T follicular helper cell (primary cell): ENCODE measurements around the gene SMYD3.
"Not testable (repeated sequence)": the region's sequence is repeated elsewhere in the genome, so short reads cannot be mapped to it uniquely, and the experiment has no call there.

ENCODE experiments used
- DNase-seq: peaks from one replicate; pipeline ENCODE4 v3.0.0-alpha.2; 2020; ENCODE audit warnings: low read depth

Gene SMYD3

DNA sequence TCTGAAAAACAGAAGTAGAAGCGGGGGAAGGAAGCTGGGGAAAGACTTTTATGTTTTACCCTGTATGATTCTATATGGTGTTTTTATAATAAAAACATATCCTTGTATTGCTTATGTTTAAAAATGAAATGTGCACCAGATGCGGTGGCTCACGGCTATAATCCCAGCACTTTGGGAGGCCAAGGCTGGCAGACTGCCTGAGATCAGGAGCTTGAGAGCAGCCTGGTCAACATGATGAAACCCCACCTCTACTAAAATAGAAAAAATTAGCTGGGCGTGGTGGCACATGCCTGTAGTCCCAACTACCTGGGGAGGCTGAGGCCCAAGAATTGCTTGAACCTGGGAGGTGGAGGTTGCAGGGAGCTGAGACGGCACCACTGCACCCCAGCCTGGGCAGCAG, 155.4 kb downstream of the SMYD3 start:
- DNase-seq = no peak

DNA sequence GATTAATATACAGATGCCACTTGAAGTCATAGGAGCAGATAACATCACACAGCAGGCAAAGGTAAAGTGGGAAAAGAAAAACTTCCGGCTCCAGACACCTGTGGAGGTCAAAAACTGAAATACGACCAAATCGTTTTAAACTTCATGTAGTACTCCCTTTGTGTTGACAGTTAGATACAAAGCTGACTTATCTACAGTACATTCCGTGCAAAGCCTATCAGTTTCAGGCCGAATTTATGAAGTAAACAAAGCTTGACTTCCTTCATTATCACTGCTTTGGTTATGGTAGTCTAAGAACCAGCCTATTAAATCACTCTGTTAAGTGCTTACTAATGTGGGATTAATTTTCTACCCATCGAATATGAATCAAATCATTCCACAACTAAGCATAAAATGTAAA, 156.3 kb downstream of the SMYD3 start:
- no peak for DNase-seq

DNA sequence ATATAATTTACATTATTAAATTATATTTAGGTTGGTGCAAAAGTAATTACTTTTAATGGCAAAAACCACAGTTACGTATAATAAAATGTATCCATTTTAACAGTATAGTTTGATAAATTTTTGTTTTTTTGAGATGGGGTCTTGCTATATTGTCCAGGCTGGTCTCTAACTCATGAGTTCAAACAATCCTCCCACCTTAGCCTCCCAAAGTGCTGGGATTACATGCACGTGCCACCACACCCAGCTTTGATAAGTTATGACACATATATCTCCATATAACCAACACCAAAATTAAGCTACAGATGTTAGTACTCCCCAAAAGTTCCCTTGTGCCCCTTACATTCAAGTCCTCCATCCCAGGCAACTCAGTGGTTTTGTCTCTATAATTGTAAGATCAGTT, 163.1 kb downstream of the SMYD3 start:
- DNase-seq = no peak

DNA sequence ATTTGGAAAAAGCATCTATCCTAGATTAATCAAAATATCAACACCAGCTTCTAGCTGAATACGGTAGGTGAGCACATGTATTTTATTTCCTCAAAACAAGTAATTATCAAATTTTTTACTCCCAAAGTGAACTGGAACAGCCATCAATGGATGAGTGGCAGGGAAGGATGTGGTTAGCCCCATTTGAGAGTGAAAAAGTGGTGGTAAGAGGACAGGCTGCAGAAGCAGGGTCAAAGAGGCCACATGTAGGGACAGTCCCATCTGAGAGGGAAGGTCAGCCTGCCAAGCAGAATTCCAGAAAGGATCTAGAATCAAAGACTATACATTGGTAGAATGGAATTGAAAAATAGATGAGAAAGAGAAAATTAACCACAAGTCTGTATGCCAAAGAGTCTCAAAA, 163.8 kb downstream of the SMYD3 start:
- DNase-seq = no peak

DNA sequence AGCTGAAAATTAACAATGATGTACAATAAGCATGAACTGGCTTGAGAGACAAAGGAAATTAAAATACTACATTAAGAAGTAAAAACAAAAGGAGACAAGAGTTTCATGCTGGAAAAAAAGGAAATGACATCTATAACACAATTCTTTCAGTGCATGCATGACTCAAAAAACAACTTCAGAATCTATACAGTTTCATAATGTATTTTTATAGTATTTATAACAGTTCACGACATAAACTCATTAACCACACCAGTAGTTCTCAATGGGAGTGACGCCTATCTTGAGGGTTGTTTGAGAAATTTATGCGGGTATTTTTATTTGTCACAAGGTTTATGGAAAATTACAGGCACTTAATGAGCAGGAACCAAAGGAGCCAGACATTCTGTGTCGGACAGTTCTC, 168.5 kb downstream of the SMYD3 start:
- no peak for DNase-seq

DNA sequence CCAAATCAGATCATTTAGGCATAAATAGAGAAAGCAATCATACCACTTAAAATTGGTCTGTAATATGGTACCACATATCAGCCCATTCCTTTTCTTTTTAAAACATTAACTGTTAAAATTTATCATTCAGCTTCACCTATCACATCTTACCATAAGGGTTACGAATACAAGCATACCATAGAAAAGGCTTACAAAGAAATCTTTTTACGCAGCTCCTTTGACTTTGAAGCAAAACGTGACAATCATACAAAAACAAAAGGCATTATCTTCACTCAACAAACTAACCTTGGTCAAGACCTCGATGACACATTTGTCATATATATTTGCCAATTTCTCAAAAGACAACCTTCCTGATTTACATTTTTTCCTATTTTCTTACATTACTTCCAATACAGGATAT, 169.0 kb downstream of the SMYD3 start:
- no peak for DNase-seq

DNA sequence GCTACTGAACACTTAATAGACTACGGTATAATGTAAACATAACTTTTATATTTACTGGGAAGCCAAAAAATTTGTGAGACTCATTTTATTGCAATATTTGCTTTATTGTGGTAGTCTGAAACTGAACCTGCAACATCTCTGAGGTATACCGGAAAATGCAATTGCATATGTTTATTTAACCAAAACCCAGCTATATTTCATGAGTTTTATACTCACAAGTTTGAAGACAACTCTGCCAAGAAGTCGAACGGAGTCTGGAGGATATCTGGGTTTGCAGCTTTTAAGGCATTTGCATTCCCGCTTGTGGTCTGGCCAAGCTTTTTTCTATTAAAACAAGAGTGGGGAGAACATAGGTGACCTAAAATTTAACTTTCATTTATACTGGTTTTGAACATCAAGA, 171.9 kb downstream of the SMYD3 start:
- DNase-seq = no peak

DNA sequence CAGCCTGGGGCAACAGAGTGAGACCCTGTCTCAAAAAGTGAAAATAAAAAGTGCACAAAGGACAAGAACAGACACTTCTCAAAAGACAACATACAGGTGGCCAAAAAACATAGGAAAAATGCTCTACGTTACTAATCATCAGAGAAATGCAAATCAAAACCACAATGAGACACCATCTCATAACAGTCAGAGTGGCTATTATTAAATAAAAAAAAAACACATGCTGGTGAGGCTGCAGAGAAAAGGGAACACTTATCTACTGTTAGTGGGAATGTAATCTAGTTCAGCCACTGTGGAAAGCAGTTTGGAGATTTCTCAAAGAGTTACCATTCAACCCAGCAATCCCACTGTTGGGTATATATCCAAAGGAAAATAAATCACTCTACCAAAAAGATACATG, 173.2 kb downstream of the SMYD3 start:
- DNase-seq = no peak

DNA sequence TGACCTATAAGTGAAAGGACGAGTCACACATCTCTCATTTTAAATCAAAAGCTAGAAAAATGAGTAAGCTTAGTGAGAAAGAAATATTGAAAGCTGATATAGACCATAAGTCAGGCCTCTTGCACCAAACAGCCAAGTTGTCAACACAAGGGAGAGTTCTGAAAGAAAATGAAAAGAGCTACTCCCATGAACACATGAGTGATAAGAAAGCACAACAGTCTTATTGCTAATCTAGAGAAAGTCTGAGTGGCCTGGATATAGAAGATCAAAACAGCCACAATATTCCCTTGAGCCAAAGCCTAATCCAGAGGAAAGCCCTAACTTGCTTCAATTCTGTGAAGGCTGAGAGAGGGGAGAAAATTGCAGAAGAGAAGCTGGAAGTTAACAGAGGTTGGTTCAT, 175.0 kb downstream of the SMYD3 start:
- DNase-seq = no peak

DNA sequence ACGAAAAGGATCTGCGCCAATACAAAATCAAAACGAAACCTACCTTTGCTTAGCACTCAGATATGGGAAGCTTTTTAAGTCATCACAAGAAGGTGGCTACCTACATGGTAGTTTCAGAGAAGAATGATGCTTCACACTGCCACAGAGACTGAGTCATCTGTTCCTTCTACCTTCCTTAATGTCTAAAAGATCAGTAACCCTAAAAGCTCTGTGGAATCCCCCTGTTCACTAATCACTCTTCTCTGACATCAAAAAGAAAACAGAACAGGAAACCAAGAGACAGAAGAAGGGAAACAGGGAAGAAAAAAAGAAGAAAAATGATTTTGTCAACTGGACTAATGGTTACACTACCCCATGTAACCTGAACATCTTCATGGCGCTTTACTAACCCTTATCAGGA, 177.2 kb downstream of the SMYD3 start:
- no peak for DNase-seq

DNA sequence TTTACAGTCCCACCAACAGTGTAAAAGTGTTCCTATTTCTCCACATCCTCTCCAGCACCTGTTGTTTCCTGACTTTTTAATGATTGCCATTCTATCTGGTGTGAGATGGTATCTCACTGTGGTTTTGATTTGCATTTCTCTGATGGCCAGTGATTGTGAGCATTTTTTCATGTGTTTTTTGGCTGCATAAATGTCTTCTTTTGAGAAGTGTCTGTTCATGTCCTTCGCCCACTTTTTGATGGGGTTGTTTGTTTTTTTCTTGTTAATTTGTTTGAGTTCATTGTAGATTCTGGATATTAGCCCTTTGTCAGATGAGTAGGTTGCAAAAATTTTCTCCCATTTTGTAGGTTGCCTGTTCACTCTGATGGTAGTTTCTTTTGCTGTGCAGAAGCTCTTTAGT, 177.8 kb downstream of the SMYD3 start:
- not testable (repeated sequence) for DNase-seq

DNA sequence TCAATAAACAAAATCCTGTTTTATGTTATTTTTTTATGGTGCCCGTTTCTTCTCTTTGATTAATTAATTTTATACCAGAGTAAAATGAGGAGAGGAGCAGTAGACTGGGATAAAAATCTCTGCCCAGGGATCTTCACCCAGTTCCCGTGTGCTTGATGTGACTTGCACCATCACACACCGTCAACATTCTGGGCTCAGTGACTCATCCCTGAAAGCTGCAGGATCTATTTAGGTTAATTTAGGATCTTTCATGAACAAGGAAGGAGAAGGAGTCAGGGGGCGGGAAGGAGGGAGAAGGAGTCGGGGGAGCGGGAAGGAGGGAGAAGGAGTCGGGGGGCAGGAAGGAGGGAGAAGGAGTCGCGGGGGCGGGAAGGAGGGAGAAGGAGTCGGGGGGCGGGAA, 182.4 kb downstream of the SMYD3 start:
- DNase-seq = no peak

DNA sequence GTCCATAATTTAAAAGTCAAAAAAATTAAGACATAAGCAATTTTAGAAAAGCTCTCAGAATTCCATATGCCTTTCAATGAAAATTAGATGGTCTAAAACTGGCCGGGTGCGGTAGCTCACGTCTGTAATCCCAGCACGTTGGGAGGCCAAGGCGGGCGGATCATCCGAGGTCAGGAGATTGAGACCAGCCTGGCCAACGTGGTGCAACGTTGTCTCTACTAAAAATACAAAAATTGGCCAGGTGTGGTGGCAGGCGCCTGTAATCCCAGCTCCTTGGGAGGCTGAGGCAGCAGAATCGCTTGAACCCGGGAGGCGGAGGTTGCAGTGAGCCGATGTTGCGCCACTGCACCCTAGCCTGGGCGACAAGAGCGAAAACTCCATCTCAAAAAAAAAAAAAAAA, 183.0 kb downstream of the SMYD3 start:
- not testable (repeated sequence) for DNase-seq

DNA sequence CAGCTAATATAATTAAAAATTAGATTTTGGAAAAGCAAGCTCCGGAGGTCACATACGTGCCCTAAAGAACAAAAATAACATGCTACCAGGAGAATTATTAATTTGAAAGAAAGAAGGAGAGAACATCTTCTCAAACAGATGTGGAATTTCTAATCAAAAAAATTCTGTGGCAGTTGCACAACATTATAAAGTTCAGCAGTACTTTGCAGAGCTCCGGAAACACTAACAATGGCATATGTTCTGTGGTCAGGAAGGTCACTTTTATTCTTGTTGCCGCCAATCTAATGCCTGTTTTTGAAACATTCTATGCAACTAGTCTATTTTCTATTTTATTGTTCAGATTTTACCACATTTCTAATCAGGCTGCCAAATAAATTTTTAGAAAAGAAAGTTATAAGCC, 186.8 kb downstream of the SMYD3 start:
- no peak for DNase-seq

DNA sequence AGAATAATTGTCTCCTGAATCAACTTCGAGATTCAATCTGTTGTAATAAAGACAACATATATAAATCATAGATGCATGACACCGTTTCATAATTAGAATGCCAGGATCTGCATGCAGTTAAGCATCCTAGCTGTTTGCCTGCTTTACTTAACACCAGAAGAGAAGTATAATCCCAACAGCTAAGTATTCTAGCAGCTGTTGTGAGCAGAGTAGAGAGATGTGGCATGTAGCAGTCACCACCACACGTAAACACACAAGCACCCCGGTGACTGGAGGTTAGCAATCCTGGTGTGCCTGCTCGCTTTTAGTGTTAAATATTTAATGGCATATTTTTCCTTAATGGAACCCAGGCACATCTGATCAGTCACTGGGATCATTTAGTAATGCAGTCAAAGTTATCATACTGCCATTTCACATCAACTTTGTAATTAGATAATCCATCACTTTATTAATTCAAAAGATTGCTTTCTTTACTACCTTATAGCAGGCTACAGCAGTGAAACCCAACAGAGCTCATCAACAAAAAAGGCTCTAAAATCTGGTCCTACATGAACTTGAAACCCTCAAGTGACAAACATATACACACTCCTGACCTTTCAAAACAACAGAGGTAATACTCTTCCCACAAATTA, 187.9 kb downstream of the SMYD3 start:
- no peak for DNase-seq

DNA sequence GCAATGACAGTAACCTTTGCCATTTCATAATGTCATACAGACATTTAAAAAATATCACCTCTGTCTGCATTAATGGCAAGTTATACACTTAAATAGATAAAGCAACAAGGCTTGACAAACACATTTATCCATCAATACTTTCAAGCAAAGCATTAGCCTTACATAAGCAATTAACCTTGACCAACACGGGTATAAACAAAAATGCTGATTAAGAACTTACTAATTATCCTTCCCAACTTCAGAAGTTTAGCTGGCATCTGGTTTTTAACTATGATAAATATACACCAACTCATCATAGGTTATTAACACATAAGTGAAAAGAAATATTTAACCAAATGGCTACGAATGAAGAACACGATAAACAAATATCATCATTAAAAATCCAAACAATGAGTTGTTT, 188.5 kb downstream of the SMYD3 start:
- no peak for DNase-seq

DNA sequence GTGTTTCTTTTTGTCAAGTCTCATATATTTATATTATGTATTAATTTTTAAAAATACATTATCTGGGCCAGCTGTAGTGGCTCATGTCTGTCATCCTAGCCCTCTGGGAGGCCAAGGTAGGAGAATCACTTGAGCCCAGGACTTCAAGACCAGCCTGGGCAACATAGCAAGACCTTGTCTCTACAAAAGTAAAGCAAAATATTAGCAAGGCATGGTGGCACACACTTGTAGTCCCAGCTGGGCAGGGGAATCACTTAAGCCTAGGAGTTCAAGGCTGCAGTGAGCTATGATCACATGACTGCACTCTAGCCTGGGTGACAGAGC, 189.1 kb downstream of the SMYD3 start:
- no peak for DNase-seq

DNA sequence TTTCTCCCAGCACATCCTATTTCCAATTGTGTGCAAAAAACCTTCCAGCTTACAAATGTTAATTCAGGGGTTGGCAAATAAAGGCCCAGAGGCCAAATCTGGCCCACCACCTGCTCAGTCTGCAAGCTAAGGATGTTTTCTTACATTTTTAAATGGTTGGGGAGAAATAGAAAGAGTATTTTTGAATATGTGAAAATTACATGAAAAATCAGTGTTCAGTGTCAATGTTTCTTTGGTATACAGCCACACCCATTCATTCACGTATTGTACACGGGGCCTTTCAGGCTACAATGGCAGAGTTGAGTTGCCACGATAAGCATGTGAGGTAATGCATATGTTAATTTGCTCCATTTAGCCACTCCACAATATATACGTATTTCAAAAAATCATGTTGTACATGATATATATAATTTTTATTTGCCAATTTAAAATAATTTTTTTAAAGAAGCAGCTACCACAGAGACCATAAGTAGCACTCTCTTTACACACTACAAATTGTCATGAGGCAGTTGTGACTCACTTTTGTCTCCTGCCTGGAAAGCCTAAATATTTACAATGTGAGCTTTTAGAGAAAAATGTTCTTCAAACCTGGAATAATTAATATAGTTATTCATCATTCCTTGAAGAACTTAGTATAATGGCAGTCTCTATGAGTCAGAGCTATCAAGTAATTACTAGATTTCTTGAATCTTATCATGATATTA, 189.6 kb downstream of the SMYD3 start:
- DNase-seq = no peak

DNA sequence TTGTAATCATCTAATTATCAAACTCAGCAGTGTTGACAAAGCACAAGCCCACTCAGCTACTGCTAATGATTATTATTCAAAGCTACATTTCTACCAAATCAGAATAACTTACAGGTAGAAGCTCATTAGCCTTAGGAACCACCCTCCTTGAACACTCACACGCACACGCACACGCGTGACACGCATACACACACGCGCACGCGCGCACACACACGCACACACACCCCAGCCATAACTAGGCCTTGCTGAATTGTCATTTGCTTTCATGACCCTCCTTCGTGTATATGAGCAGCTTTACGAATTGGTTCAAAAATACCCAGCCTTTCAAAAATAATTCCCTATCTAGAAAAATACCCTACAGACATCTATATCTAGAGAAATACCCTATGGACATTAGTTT, 195.6 kb downstream of the SMYD3 start:
- DNase-seq = no peak

DNA sequence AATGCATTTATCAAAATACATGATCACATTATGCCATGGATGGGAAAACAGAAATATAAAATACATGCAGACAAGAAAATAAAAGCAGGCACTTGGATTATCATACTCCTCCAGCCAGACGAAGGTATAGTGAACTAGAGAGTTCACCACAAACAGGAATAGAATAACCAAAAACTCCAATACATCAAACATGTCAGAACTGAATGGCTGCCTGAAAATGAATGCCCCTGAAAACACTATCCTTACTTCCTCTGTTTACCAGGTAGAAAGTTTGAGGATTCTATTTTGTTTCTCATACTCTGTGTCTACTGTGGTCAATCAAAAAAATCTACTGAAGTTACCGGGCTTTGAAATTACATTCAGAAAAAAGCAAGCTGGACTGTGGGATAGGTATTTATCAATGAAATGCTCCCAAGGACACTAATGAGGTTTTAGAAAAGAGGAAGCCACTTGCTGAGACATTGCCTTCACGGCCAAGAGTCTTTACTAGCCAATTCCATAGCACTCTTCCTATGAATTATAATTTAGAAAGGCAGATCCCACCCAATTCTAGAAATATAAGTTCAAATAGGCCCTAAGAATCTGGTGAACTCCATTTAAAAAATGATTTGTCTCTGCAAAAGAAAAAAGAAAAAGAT, 197.7 kb downstream of the SMYD3 start:
- no peak for DNase-seq

DNA sequence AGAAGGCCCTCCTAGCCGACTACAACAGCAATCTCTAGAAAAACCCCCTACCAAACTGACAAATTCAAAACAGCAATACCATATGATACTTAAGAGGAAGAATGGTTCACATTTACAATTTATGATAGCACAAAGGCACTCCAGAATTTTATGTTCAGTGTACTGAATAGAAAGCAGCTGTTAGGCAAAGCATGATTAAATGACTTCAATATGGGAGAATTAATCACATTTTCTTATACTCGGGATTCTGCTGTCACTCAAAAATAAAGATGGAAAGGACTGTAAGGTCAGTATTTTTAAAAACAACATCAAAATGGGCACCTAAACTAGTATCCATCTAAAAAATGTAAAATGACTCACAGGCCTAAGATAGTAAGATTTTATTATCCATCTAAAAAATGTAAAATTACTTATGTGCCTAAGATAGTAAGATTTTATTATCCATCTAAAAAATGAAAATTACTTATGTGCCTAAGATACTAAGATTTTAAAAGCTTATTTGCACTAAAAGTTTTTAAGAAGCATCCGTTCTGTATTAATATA, 198.5 kb downstream of the SMYD3 start:
- no peak for DNase-seq

DNA sequence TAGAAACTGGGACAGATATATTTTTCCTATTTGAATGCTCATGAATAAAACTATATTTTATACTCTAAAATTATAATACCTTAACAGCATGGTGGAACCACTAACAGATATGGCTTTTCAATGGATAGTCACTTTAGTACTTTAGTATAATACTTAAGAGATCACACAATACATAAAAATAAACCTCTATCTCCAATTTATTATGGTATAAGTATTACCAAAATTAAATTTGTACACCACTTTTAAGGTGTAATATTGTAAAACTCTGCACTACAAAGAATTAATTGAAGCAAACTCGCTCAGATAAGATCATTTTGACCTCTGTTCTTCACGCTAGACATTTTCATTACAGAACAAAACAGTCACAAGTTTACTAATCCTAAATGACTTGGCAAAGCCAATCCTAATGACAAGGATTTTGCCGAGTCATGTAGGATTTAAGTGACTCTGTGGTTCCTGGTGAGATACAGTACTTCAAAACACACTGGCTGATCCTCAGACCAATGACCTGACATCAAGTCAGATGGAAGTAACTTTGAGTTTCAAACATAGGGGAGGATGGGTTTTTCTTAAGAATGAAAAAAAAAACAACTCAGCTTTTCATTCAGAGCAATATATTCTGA, 200.6 kb downstream of the SMYD3 start:
- no peak for DNase-seq
